Osteoblast (primary cell): ENCODE results near the gene TMEM130. TPM values are rescaled to one million over a fixed set of nuclear protein-coding genes. Genes with fewer than 3 reads are reported as not detected.
"Not testable (repeated sequence)": the region's sequence is repeated elsewhere in the genome, so short reads cannot be mapped to it uniquely, and the experiment has no call there.

Experiments used
- DNase-seq: peaks from one replicate; pipeline ENCODE4 v3.0.0; 2011; ENCODE audit warnings: low spot score, mixed read lengths; ENCODE audit not compliant: insufficient read length; ENCODE audit errors: missing footprints
- H2AFZ ChIP-seq: 2 replicates; pipeline ENCODE4 v1.6.0; 2011; ENCODE audit warnings: mild to moderate bottlenecking, low read length
- H3K27ac ChIP-seq: 2 replicates; pipeline ENCODE4 v1.5.1; 2011; ENCODE audit warnings: mild to moderate bottlenecking, low read depth, low read length, moderate library complexity
- H3K27me3 ChIP-seq: 2 replicates; pipeline ENCODE4 v1.6.0; 2012; ENCODE audit warnings: mild to moderate bottlenecking, control low read depth, inconsistent platforms, low read length, moderate library complexity; ENCODE audit not compliant: insufficient read depth
- H3K36me3 ChIP-seq: 2 replicates; pipeline ENCODE4 v1.5.1; 2011; ENCODE audit warnings: mild to moderate bottlenecking, low read length, control low read depth, moderate library complexity; ENCODE audit not compliant: insufficient read depth
- H3K4me1 ChIP-seq: 2 replicates; pipeline ENCODE4 v1.5.1; 2011; ENCODE audit warnings: mild to moderate bottlenecking, low read length, control low read depth, moderate library complexity; ENCODE audit not compliant: insufficient read depth
- H3K4me2 ChIP-seq: 2 replicates; pipeline ENCODE4 v1.6.0; 2011; ENCODE audit warnings: mild to moderate bottlenecking, low read length; ENCODE audit not compliant: insufficient read depth
- H3K4me3 ChIP-seq: fragments of 200-600 bp; sonication (generic); 3 replicates; pipeline ENCODE4 v1.5.1; 2012; ENCODE audit warnings: mild to moderate bottlenecking, low read length, inconsistent platforms; ENCODE audit not compliant: insufficient read depth
- H3K79me2 ChIP-seq: 2 replicates; pipeline ENCODE4 v1.6.0; 2012; ENCODE audit warnings: mild to moderate bottlenecking, low read length, control low read depth, inconsistent platforms; ENCODE audit not compliant: insufficient read depth
- H3K9me3 ChIP-seq: 2 replicates; pipeline ENCODE4 v1.5.1; 2011; ENCODE audit warnings: low read depth, low read length, control low read depth
- H4K20me1 ChIP-seq: 2 replicates; pipeline ENCODE4 v1.6.0; 2012; ENCODE audit warnings: mild to moderate bottlenecking, low read length, control low read depth; ENCODE audit not compliant: insufficient read depth
- total RNA-seq: library from RNA; depleted of rRNA; stranded (reverse); fragments of >200 nt; gene quantifications from 2 replicates; pipeline ENCODE4 v1.2.3, GENCODE V29; 2012
- TF ChIP-seq, protein P1 (sequence below): IDR thresholded peaks from 2 replicates; pipeline ENCODE4 v1.5.1; 2011; ENCODE audit warnings: mild to moderate bottlenecking, low read depth, low read length, moderate library complexity; ENCODE audit errors: extremely low read depth

TMEM130 gene
- total RNA-seq, 1 donor = 1.1 TPM

- Histone ChIP-seq H3K27me3 (peaks cover 6% of the 10 kb centered on the region), H3K36me3 (no peaks in the 10 kb centered on the region), H3K4me1 (peaks cover 11% of the 10 kb centered on the region), H2AFZ (no peak overlapping the region), H3K9me3 (no peaks in the 10 kb centered on the region), H3K27ac (no peak overlapping the region), H3K4me3 (no peak overlapping the region), H4K20me1 (peaks cover 7% of the 10 kb centered on the region), H3K79me2 (peaks cover 16% of the 10 kb centered on the region), H3K4me2 (no peak overlapping the region)
- DNase-seq = no peak
- TF ChIP-seq, protein P1, sequence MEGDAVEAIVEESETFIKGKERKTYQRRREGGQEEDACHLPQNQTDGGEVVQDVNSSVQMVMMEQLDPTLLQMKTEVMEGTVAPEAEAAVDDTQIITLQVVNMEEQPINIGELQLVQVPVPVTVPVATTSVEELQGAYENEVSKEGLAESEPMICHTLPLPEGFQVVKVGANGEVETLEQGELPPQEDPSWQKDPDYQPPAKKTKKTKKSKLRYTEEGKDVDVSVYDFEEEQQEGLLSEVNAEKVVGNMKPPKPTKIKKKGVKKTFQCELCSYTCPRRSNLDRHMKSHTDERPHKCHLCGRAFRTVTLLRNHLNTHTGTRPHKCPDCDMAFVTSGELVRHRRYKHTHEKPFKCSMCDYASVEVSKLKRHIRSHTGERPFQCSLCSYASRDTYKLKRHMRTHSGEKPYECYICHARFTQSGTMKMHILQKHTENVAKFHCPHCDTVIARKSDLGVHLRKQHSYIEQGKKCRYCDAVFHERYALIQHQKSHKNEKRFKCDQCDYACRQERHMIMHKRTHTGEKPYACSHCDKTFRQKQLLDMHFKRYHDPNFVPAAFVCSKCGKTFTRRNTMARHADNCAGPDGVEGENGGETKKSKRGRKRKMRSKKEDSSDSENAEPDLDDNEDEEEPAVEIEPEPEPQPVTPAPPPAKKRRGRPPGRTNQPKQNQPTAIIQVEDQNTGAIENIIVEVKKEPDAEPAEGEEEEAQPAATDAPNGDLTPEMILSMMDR = no peak
Measured at GRCh38 chr7:98874942-98875341, 5.1 kb upstream of the TMEM130 start.

GRCh38 chr7:98873610-98874009, 3.8 kb upstream of the TMEM130 start:
- not testable (repeated sequence) for H3K4me3 ChIP-seq, H3K9me3 ChIP-seq

DNA sequence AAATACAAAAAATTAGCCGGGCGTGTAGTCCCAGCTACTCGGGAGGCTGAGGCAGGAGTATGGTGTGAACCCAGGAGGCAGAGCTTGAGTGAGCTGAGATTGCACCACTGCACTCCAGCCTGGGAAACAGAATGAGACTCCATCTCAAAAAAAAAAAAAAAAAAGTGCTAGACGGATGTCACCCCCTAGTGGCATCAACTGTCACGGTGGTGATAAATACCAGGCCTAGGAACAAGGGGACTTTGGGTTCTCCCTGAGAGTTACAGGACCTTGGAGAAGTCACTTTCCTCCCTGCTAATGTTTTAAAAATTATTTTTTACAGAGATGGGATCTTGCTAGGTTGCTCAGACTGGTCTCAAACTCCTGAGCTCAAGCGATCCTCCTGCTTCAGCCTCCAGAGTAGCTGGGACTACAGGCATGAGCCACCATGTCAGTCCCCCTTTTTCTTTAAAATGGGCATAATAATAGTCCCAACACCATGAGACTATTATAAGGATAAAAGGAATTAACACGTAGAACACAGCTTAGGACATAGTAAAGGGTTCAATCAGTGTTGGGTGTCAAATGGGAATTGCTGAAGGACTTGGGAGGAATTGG, 2.6 kb upstream of the TMEM130 start:
- H3K36me3 ChIP-seq = no peaks in the 10 kb centered on the region
- TF ChIP-seq, protein P1 = peak; percentile 20
- no peak overlapping the region for H2AFZ ChIP-seq
- no peak for DNase-seq
- H3K27me3 ChIP-seq = peaks cover 22% of the 10 kb centered on the region
- no peaks in the 10 kb centered on the region for H4K20me1 ChIP-seq
- H3K79me2 ChIP-seq = no peaks in the 10 kb centered on the region
- H3K4me2 ChIP-seq = no peak overlapping the region
- H3K9me3 ChIP-seq = no peaks in the 10 kb centered on the region
- H3K4me1 ChIP-seq = no peaks in the 10 kb centered on the region
- H3K4me3 ChIP-seq = no peak overlapping the region
- H3K27ac ChIP-seq = no peak overlapping the region

More at GRCh38 chr7:98873610-98874009, 3.8 kb upstream of the TMEM130 start:
- not testable (repeated sequence) for H2AFZ ChIP-seq, DNase-seq, H3K27ac ChIP-seq, H3K4me2 ChIP-seq, H3K36me3 ChIP-seq, H4K20me1 ChIP-seq, H3K79me2 ChIP-seq, H3K4me1 ChIP-seq
- peaks cover 17% of the 10 kb centered on the region for H3K27me3 ChIP-seq

- DNase-seq = no peak
- Histone ChIP-seq H3K4me3 (no peak overlapping the region), H3K36me3 (no peaks in the 10 kb centered on the region), H3K9me3 (no peaks in the 10 kb centered on the region), H3K79me2 (no peaks in the 10 kb centered on the region), H3K27ac (no peak overlapping the region), H3K4me2 (no peak overlapping the region), H2AFZ (no peak overlapping the region), H4K20me1 (no peaks in the 10 kb centered on the region), H3K4me1 (no peaks in the 10 kb centered on the region), H3K27me3 (peaks cover 22% of the 10 kb centered on the region)
- TF ChIP-seq, protein P1 = no peak
Measured at GRCh38 chr7:98870807-98871491, 1.1 kb upstream of the TMEM130 start.
